Thyroid gland (tissue), 4 donors: Measurements from ENCODE around the gene LGALS8.

Experiments
- CTCF ChIP-seq, 6 experiments: fragments of 200-600 bp in 3 of 6; fragments of 450-650 bp in 3 of 6; sonication (generic) in 3 of 6; IDR thresholded peaks; one replicate each; pipeline ENCODE4 v1.5.1; 2016 to 2019; ENCODE audit warnings: antibody characterized with exemption in 6 of 6, mild to moderate bottlenecking in 2 of 6, inconsistent platforms in 1 of 6, moderate library complexity in 1 of 6
- POLR2A ChIP-seq, 2 donors: fragments of 450-650 bp; IDR thresholded peaks; one replicate each; pipeline ENCODE4 v1.6.1; 2017; ENCODE audit warnings: antibody characterized with exemption in 2 of 2, mild to moderate bottlenecking in 2 of 2, moderate library complexity in 1 of 2

GRCh38 chr1:236491469-236492136 lies 32.2 kb upstream of the LGALS8 start:
- TF ChIP-seq CTCF (IDR thresholded peaks at IDR 0.05) (no peak), POLR2A (IDR thresholded peaks at IDR 0.05) (no peak)
